H1 (cell line): ENCODE data around the gene UIMC1. TPM values are rescaled to one million over a fixed set of nuclear protein-coding genes. Genes with fewer than 3 reads are reported as not detected.

Experiments used
- CTCF ChIA-PET: fragments of 300-600 bp; sonication (Branson Sonifier 250); formaldehyde crosslinking; loops from one replicate; lab custom pipeline; 2021; ENCODE audit not compliant: partially characterized antibody; lab: Charles Lee
- POLR2A ChIA-PET: fragments of 300-600 bp; sonication (Branson Sonifier 250); formaldehyde crosslinking; loops from one replicate; lab custom pipeline; 2021; ENCODE audit warnings: inconsistent platforms; ENCODE audit not compliant: partially characterized antibody; lab: Charles Lee
- DNase-seq, 2 experiments: peaks; one replicate each; pipeline versions ENCODE4 v3.0.0 to v3.0.0-alpha.2; 2010 to 2022; ENCODE audit warnings: low spot score in 2 of 2, low read depth in 1 of 2, mixed read lengths in 1 of 2
- FAIRE-seq: peaks from 2 replicates; lab custom pipeline; 2011; peaks lifted over from hg19 to GRCh38; lab: Jason Lieb, UNC
- H2AFZ ChIP-seq: 2 replicates; pipeline ENCODE4 v1.8.1; 2012; ENCODE audit warnings: low read length, inconsistent platforms
- H2AK5ac ChIP-seq: 2 replicates; pipeline ENCODE4 v1.6.1; 2013; ENCODE audit warnings: low read depth, low read length
- H2BK120ac ChIP-seq: replicated peaks from 2 replicates; pipeline ENCODE3; 2013; ENCODE audit warnings: low read depth, low read length, inconsistent platforms
- H2BK12ac ChIP-seq: 2 replicates; pipeline ENCODE4 v1.6.1; 2013; ENCODE audit warnings: low read depth, low read length
- H2BK15ac ChIP-seq: 2 replicates; pipeline ENCODE4 v1.6.1; 2013; ENCODE audit warnings: low read length
- H2BK20ac ChIP-seq: 2 replicates; pipeline ENCODE4 v1.6.1; 2013; ENCODE audit warnings: low read length
- H2BK5ac ChIP-seq: 2 replicates; pipeline ENCODE4 v1.6.1; 2013; ENCODE audit warnings: low read depth, low read length
- H3K14ac ChIP-seq: 2 replicates; pipeline ENCODE4 v1.6.1; 2013; ENCODE audit warnings: inconsistent platforms; ENCODE audit not compliant: insufficient read length
- H3K18ac ChIP-seq: 2 replicates; pipeline ENCODE4 v1.6.1; 2013; ENCODE audit warnings: low read length; ENCODE audit errors: extremely low read depth
- H3K23ac ChIP-seq: 2 replicates; pipeline ENCODE4 v1.6.1; 2013; ENCODE audit warnings: inconsistent platforms; ENCODE audit not compliant: insufficient read length
- H3K23me2 ChIP-seq: 2 replicates; pipeline ENCODE4 v1.6.1; 2013; ENCODE audit warnings: low read depth, low read length
- H3K27ac ChIP-seq: 2 replicates; pipeline ENCODE4 v1.6.1; 2011; ENCODE audit warnings: low read depth, low read length, inconsistent platforms
- H3K27me3 ChIP-seq, 4 experiments: replicated peaks in 1 of 4; 1 replicate in 1 of 4; 2 replicates in 3 of 4; pipeline versions ENCODE4 v1.6.1 to v1.8.1; 2011 to 2013; ENCODE audit warnings: low read length in 3 of 4, mild to moderate bottlenecking in 3 of 4, inconsistent platforms in 2 of 4, mixed read lengths in 2 of 4, moderate library complexity in 1 of 4; ENCODE audit not compliant: control insufficient read depth in 3 of 4, insufficient read depth in 3 of 4; ENCODE audit errors: extremely low read depth in 1 of 4
- H3K36me3 ChIP-seq, 4 experiments: 2 replicates each; pipeline versions ENCODE4 v1.6.1 to v1.8.1; 2011 to 2013; ENCODE audit warnings: mild to moderate bottlenecking in 4 of 4, low read length in 3 of 4, moderate library complexity in 2 of 4, control low read depth in 1 of 4, inconsistent platforms in 1 of 4; ENCODE audit not compliant: insufficient read depth in 4 of 4, control insufficient read depth in 2 of 4
- H3K4ac ChIP-seq: replicated peaks from 2 replicates; pipeline ENCODE3; 2013; ENCODE audit warnings: low read length, low read depth, mixed read lengths, inconsistent platforms; ENCODE audit not compliant: insufficient read length
- H3K4me1 ChIP-seq, 4 experiments: replicated peaks in 1 of 4; 1 replicate in 1 of 4; 2 replicates in 3 of 4; pipeline versions ENCODE4 v1.6.1 to v1.8.1; 2011 to 2013; ENCODE audit warnings: low read length in 3 of 4, inconsistent platforms in 2 of 4, mixed read lengths in 1 of 4; ENCODE audit not compliant: insufficient read depth in 4 of 4, control insufficient read depth in 3 of 4
- H3K4me2 ChIP-seq, 2 experiments: 2 replicates each; pipeline versions ENCODE4 v1.6.1 to v1.8.1; 2011 to 2013; ENCODE audit warnings: low read depth in 2 of 2, low read length in 2 of 2, control low read depth in 1 of 2, inconsistent platforms in 1 of 2, mild to moderate bottlenecking in 1 of 2; ENCODE audit not compliant: insufficient read depth in 1 of 2
- H3K4me3 ChIP-seq, 4 experiments: fragments of 200-600, 300-600 bp in 1 of 4; sonication (generic), shearing (Covaris generic), sonication (Bioruptor Twin) in 1 of 4; 2 replicates each; pipeline versions ENCODE4 v1.5.1 to v1.8.1; 2011 to 2016; ENCODE audit warnings: low read length in 4 of 4, low read depth in 3 of 4, control low read depth in 2 of 4, inconsistent platforms in 2 of 4, mild to moderate bottlenecking in 2 of 4, mixed read lengths in 1 of 4, moderate library complexity in 1 of 4; ENCODE audit not compliant: insufficient read depth in 2 of 4; ENCODE audit errors: extremely low read depth in 1 of 4
- H3K56ac ChIP-seq: replicated peaks from 2 replicates; pipeline ENCODE3; 2013; ENCODE audit warnings: low read depth, mild to moderate bottlenecking, mixed read lengths, low read length, inconsistent platforms; ENCODE audit not compliant: insufficient read length
- H3K79me1 ChIP-seq: 2 replicates; pipeline ENCODE4 v1.6.1; 2013; ENCODE audit warnings: low read depth, low read length, control low read depth
- H3K79me2 ChIP-seq, 2 experiments: 2 replicates each; pipeline versions ENCODE4 v1.6.1 to v1.8.1; 2012 to 2013; ENCODE audit warnings: low read length in 2 of 2, mild to moderate bottlenecking in 2 of 2, inconsistent platforms in 1 of 2; ENCODE audit not compliant: insufficient read depth in 2 of 2, control insufficient read depth in 1 of 2
- H3K9ac ChIP-seq, 4 experiments: replicated peaks in 1 of 4; 1 replicate in 1 of 4; 2 replicates in 3 of 4; pipeline versions ENCODE4 v1.6.1 to v1.8.1; 2011 to 2013; ENCODE audit warnings: low read depth in 3 of 4, low read length in 3 of 4, control low read depth in 2 of 4, mild to moderate bottlenecking in 2 of 4, moderate library complexity in 2 of 4, inconsistent platforms in 1 of 4; ENCODE audit errors: extremely low read depth in 1 of 4
- H3K9me3 ChIP-seq, 2 experiments: 2 replicates each; pipeline versions ENCODE4 v1.6.1 to v1.8.1; 2012 to 2013; ENCODE audit warnings: mild to moderate bottlenecking in 2 of 2, moderate library complexity in 2 of 2, control low read depth in 1 of 2, inconsistent platforms in 1 of 2, low read depth in 1 of 2, low read length in 1 of 2, mixed read lengths in 1 of 2; ENCODE audit not compliant: insufficient read depth in 2 of 2
- H4K20me1 ChIP-seq, 2 experiments: replicated peaks in 1 of 2; 2 replicates each; pipeline versions ENCODE3 to v1.8.1; 2011 to 2013; ENCODE audit warnings: inconsistent platforms in 2 of 2, low read length in 2 of 2, mild to moderate bottlenecking in 1 of 2; ENCODE audit not compliant: insufficient read depth in 2 of 2, control insufficient read depth in 1 of 2
- H4K5ac ChIP-seq: 2 replicates; pipeline ENCODE4 v1.6.1; 2013; ENCODE audit warnings: low read length, low read depth, mixed read lengths, inconsistent platforms; ENCODE audit not compliant: insufficient read length
- H4K8ac ChIP-seq: 2 replicates; pipeline ENCODE4 v1.8.0; 2013; ENCODE audit warnings: mild to moderate bottlenecking, moderate library complexity, low read length, inconsistent platforms; ENCODE audit not compliant: insufficient read depth; ENCODE audit errors: extremely low read depth
- H4K91ac ChIP-seq: replicated peaks from 2 replicates; pipeline ENCODE3; 2013; ENCODE audit warnings: low read length, mixed read lengths, inconsistent platforms; ENCODE audit not compliant: insufficient read length
- JUND ChIP-seq: IDR thresholded peaks from 2 replicates; pipeline ENCODE4 v1.6.1; 2011; ENCODE audit warnings: mild to moderate bottlenecking, improper control_type of control experiment, low read length
- RAD21 ChIP-seq, 2 experiments: IDR thresholded peaks in 1 of 2; conservative IDR thresholded peaks in 1 of 2; 2 replicates each; pipeline ENCODE4 v1.6.1; 2011; ENCODE audit warnings: low read depth in 2 of 2, low read length in 2 of 2, improper control_type of control experiment in 1 of 2, inconsistent platforms in 1 of 2, mild to moderate bottlenecking in 1 of 2, moderate library complexity in 1 of 2
- RFX5 ChIP-seq: IDR thresholded peaks from 2 replicates; pipeline ENCODE4 v1.6.1; 2011; ENCODE audit warnings: low read depth, low read length, improper control_type of control experiment, borderline replicate concordance
- SAP30 ChIP-seq: fragments of 300-600 bp; sonication (generic); IDR thresholded peaks from 2 replicates; pipeline ENCODE4 v1.7.1; 2012; ENCODE audit warnings: low read length, moderate library complexity, mild to moderate bottlenecking, inconsistent platforms; ENCODE audit not compliant: insufficient read depth, insufficient replicate concordance
- WGBS, 2 experiments: shearing (Covaris generic) in 1 of 2; methylation state at CpG; one replicate each; pipeline versions ENCODE4 v1.1.6 to v1.1.7; 2013 to 2015; ENCODE audit warnings: low lambda C conversion rate in 2 of 2, mixed read lengths in 2 of 2, inconsistent platforms in 1 of 2, low coverage in 1 of 2, missing lambda C conversion rate in 1 of 2; ENCODE audit not compliant: insufficient replicate concordance in 2 of 2, insufficient coverage in 1 of 2, insufficient read length in 1 of 2; ENCODE audit errors: extremely low coverage in 1 of 2, missing lambda C conversion rate in 1 of 2; 5-methylcytosine and 5-hydroxymethylcytosine counted together
- polyA plus RNA-seq, 7 experiments: library from polyadenylated mRNA; depleted of rRNA in 3 of 7; stranded (reverse) in 5 of 7; unstranded in 2 of 7; fragments of >200 nt in 5 of 7; fragments of 200-250 nt in 2 of 7; gene quantifications; 1 replicate in 5 of 7; 2 replicates in 1 of 7; 4 replicates in 1 of 7; pipeline versions ENCODE4 v1.2.1 to v1.2.3, GENCODE V29; 2011 to 2013; ENCODE audit warnings: missing spikeins in 2 of 7, mixed read lengths in 2 of 7
- total RNA-seq: library from RNA; stranded (reverse); fragmentation: NEBNext Ultra II Directional; extraction: Animal tissue kit (Norgen Biotek cat#: 25700); gene quantifications from 2 replicates; pipeline ENCODE4 v1.2.1, GENCODE V29; 2021

Gene UIMC1
- total and polyA plus RNA-seq, 2 of the 8 experiments (the other 6 are each of a cell fraction or from before 2014, with no cell fraction given) = 12.8 to 43.7 TPM

DNA sequence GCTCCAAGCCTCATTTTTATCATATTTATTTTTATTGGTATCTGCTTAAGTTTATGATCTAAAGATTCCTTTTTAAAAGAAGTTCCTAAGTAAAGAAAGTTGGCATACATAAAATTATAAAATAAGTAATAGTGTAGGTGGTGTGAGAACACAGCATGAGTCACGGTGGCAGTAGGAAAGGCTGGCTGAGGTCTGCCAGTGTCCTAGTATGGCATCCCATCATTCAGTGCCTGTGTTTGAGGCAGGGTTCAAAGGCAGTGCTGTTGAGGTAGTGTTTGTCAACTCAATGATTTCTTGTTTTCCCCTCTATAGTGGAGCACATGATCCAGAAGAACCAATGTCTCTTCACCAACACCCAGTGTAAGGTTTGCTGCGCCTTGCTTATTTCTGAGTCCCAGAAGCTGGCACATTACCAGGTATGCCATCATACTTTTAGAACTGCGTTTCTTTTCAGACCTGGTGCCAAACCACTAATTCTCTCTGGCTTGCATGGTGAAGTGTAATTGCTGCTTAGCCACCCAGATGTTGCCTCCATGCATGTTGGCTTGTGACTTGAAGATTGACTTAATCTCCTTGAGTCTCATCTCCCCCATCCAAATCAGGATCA lies 34.3 kb upstream of the UIMC1 start:
- no peak overlapping the region for H3K4me2 ChIP-seq
- DNase-seq (no peak), FAIRE-seq (no peak)

More for the DNA sequence above, 34.3 kb upstream of the UIMC1 start:
- H4K8ac ChIP-seq = no peak overlapping the region
- no peaks in the 10 kb centered on the region for H3K9me3 ChIP-seq
- no peak overlapping the region for H3K18ac ChIP-seq
- no peak overlapping the region for H2BK20ac ChIP-seq
- peaks cover 0 to 5% (median 3%) of the 10 kb centered on the region in 4 experiments; a peak in 6 of 7 replicates for H3K4me1 ChIP-seq
- H3K23me2 ChIP-seq = no peaks in the 10 kb centered on the region
- H4K5ac ChIP-seq = no peak overlapping the region
- H3K56ac ChIP-seq = no peak overlapping the region
- H4K91ac ChIP-seq = no peak overlapping the region
- CTCF ChIA-PET = interaction anchor here (1.0 to 2.2 kb wide), 5 partner anchors 8 to 180 kb away, joined by 3 to 9 read pairs (median 3); no protein-coding TSS in a partner anchor
- no peak overlapping the region for H3K4me3 ChIP-seq
- no peaks in the 10 kb centered on the region for H3K27me3 ChIP-seq
- H3K23ac ChIP-seq = no peak overlapping the region
- H4K20me1 ChIP-seq = peaks cover 0 to 8% of the 10 kb centered on the region in 2 experiments
- POLR2A ChIA-PET = interaction anchor here (1.1 kb wide), 1 partner anchor 10 kb away, joined by 4 read pairs; no protein-coding TSS in a partner anchor
- no peak overlapping the region for H2BK5ac ChIP-seq
- WGBS, 2 experiments = 86% methylated on average over 3 of the region's 3 CpGs; no CpG with 5 or more reads in 1 of the 2 experiments
- H2BK15ac ChIP-seq = no peak overlapping the region
- no peak overlapping the region for H3K4ac ChIP-seq
- peaks cover 5 to 25% of the 10 kb centered on the region in 2 experiments; a peak in 3 of 4 replicates for H3K79me2 ChIP-seq
- H3K14ac ChIP-seq = no peak overlapping the region
- peaks cover 6 to 31% (median 16%) of the 10 kb centered on the region in 4 experiments; a peak in 7 of 8 replicates for H3K36me3 ChIP-seq
- no peak overlapping the region for H2AK5ac ChIP-seq
- H3K27ac ChIP-seq = no peak overlapping the region
- H3K9ac ChIP-seq = no peak overlapping the region
- H3K79me1 ChIP-seq = no peaks in the 10 kb centered on the region; the same call in 1 of the 2 replicates
- no peak overlapping the region for H2BK120ac ChIP-seq
- H2AFZ ChIP-seq = no peak overlapping the region
- TF ChIP-seq RFX5 = no peak
- no peak for TF ChIP-seq SAP30
- TF ChIP-seq JUND = no peak
- TF ChIP-seq RAD21 (IDR thresholded peaks at IDR 0.05 in 1 of 2, conservative IDR thresholded peaks at IDR 0.05 in 1 of 2; ENCODE audit: low read depth in 2 of 2, low read length in 2 of 2) = no peak
- H2BK12ac ChIP-seq = no peak overlapping the region
